Measurements from ENCODE around the gene ATAD5.

GRCh38 chr17:30930495-30930894 is 98.7 kb downstream of the ATAD5 start:
- no peak for TF ChIP-seq CTCF (IDR thresholded peaks at IDR 0.05)
- TF ChIP-seq MYBL2 (CRISPR knock-in tag; IDR thresholded peaks at IDR 0.05) = no peak
- TF ChIP-seq NFATC4 (CRISPR knock-in tag; IDR thresholded peaks at IDR 0.05) = no peak
- TF ChIP-seq MAX (CRISPR knock-in tag; IDR thresholded peaks at IDR 0.05) = no peak
- TF ChIP-seq RORB (CRISPR knock-in tag; IDR thresholded peaks at IDR 0.05) = no peak
- no peak for TF ChIP-seq ZNF512 (CRISPR knock-in tag; IDR thresholded peaks at IDR 0.05; ENCODE audit: borderline replicate concordance)
- TF ChIP-seq ATF3 (CRISPR knock-in tag; conservative IDR thresholded peaks at IDR 0.05) = no peak
- TF ChIP-seq SMAD4 (CRISPR knock-in tag; IDR thresholded peaks at IDR 0.05) = no peak
- no peak for TF ChIP-seq NFYB (CRISPR knock-in tag; conservative IDR thresholded peaks at IDR 0.05; ENCODE audit: low read depth)
- TF ChIP-seq CBFB (CRISPR knock-in tag; IDR thresholded peaks at IDR 0.05; ENCODE audit: low read depth) = no peak
- TF ChIP-seq NR2C2 (CRISPR knock-in tag; IDR thresholded peaks at IDR 0.05) = no peak
- no peak for TF ChIP-seq JUN (CRISPR knock-in tag; IDR thresholded peaks at IDR 0.05)
